ENCODE results near the gene MEF2B. TPM values are rescaled to one million over a fixed set of nuclear protein-coding genes. Genes with fewer than 3 reads are reported as not detected.

The MEF2B gene
- total RNA-seq, 1 donor from 2014 or later = not detected

DNA sequence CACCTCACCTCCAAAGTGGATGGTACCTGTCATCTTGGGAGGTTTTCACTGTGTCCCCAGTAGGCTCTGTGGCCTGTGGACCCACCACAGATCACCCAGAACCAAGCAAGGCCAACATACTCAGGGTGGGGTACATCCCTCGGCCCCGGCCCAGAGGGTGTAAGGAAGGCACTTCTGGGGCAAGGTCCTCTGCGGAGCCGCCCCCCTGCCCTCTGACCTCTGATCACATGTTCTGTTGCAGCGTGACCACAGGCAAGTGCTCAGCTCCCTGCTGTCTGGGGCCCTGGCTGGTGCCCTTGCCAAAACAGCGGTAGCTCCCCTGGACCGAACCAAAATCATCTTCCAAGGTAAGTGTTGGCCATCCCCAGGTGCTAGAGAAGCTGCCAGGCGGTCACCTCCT lies 68.5 kb downstream of the MEF2B start:
- DNase-seq (ENCODE audit: low read depth) = no peak

DNA sequence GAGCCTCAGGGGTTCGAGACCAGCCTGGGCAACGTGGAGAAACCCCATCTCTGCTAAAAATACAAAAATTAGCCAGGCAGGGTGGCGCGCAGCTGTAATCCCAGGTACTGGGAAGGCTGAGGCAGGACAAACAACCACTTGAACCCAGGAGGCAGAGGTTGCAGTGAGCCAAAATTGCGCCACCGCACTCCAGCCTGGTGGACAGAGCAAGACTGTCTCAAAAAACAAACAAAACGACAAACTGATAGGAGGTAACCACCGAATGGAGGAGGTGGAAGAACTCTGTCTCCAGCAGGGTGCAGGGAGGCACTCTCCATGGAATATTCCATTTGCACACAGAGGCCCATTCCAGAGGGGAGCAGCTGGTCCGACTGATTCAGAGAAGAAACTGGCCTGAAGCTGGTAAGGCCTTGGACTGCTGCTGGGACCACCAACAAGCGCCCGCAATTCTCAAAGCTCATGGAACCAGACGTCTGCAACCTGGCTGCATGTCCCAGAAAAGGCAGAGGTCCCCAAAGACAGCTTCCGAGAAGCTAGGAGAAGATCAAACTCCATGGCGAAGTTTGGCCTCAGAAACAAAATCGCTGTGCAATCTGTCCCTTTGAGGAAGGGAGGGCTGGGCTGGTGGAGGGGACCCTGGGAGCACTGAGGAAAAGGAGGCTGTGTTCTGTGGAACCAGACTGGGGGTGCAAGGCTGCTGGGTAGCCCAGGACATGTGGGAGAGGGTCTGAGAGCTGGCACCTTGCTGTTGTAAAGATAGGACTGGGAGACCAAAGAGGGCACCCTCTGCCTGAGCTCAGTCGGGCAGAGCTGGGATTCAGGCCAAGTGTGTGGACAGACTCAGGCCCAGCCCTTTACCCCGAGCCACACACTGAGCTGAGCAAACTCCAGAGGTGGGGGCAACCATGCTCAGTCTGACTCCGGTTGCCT lies 71.1 kb downstream of the MEF2B start:
- DNase-seq (ENCODE audit: low read depth) = peak; percentile 50

DNA sequence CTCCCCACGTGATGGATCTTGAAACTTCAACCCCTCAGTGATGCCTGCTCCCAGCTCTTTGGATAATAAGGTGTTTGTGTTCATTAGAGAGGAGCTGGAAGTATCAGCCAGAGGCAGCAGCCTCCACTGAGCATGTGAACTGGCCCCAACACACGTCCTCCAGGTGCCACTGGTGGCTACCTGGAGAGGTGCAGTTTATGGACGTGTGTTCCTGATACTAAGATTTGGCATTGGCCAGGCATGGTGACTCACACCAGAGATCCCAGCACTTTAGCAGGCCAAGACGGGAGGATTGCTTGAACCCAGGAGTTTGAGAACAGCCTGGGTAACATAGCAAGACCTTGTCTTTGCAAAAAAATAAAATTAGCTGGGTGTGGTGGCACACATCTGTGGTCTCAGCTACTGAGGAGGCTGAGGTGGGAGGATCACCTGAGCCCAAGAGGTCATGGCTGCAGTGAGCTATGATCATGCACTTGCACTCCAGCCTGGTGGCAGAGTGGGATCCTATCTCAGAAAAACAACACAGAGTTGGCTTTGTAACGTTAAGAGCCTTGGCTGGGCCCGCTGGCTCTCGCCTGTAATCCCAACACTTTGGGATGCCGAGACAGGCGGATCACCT lies 71.9 kb downstream of the MEF2B start:
- no peak for DNase-seq (ENCODE audit: low read depth)

DNA sequence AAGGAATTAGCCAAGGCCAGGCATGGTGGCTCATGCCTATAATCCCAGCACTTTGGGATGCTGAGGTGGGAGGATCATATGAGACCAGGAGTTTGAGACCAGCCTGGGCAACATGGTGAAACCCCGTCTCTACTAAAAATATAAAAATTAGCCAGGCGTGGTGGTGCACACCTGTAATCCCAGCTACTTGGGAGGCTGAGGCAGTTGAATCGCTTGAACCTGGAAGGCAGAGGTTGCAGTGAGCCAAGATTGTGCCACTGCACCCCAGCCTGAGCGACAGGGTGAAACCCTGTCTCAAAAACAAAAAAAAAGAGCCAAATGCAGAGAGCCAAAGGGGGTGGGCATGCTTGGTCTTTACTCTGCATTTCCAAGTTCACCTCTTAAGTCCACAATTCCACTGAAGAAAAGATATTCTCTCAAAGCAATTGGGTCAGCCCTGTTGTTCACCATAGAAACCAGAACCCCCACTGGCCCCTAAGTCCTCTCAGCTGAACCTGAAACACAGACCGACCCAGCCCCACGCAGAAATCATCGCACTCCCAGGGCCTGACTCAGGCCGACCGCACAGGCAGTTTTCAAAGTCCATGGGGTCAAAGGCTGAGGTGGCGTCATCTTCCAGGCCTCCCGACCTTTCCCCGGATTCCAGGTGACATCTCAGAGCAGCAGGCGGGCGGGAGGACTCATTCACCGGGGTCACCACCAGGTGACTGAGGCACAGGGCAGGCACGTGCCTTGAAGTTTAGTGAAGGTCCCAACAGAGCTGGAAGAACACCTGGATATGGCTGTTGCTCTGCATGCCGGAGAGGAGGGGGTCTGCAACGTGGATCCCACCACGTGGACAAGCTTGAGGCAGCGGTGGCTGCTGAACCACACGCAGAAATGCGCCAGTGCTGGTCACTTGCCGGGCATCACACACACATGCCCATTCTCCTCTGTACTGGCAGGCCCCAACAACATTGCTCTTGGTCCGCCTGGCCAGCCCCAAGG lies 73.1 kb downstream of the MEF2B start:
- DNase-seq (ENCODE audit: low read depth) = no peak

DNA sequence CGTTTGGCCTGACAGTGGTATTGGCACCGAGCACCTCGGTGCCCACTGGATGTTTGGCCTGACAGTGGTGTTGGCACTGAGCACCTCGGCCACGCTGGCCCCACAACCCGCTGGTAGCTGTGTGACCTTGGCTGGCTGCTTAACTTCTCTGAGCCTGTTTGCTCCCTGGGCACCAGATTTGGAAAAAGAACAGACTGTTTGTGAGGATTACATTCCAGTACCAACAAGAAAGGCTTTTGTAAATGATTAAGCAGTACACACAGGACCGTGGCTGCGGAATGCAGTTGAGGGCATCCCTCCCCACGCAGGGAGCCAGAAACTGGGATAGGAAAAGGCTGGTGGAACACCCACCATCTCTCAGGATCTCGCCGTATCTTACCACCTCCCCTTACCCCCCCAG lies 74.4 kb downstream of the MEF2B start:
- DNase-seq (ENCODE audit: low read depth) = no peak

Other genes starting within 250 kb of the MEF2B start
- gene HOMER3, start 229.0 kb downstream of the MEF2B start, total RNA-seq = 203 and 240 TPM in 2 replicates
- gene SUGP2, start 136.7 kb downstream of the MEF2B start, total RNA-seq = 90.9 and 101 TPM in 2 replicates
- 51.4 and 55.8 TPM in 2 replicates for gene ARMC6, start 136.7 kb downstream of the MEF2B start, total RNA-seq
- 24.6 and 28.1 TPM in 2 replicates for gene SLC25A42, start 106.3 kb downstream of the MEF2B start, total RNA-seq
- gene TMEM161A, start 31.8 kb downstream of the MEF2B start, total RNA-seq = 38.0 and 48.0 TPM in 2 replicates
- 12.7 and 15.4 TPM in 2 replicates for gene BORCS8, start 21.9 kb upstream of the MEF2B start, total RNA-seq
- gene RFXANK, start 22.0 kb upstream of the MEF2B start, total RNA-seq = 46.4 and 55.4 TPM in 2 replicates
- gene NR2C2AP, start 33.2 kb upstream of the MEF2B start, total RNA-seq = 6.9 and 9.7 TPM in 2 replicates
- 0.05 TPM in 1 of 2 replicates, not detected in the other for gene NCAN, start 41.7 kb upstream of the MEF2B start, total RNA-seq
- gene TM6SF2, start 103.0 kb upstream of the MEF2B start, total RNA-seq = 0.13 and 0.21 TPM in 2 replicates
- gene SUGP1, start 150.2 kb upstream of the MEF2B start, total RNA-seq = 32.6 and 36.4 TPM in 2 replicates
- 32.0 and 40.3 TPM in 2 replicates for gene MAU2, start 150.6 kb upstream of the MEF2B start, total RNA-seq
- 49.5 and 65.8 TPM in 2 replicates for gene GATAD2A, start 235.4 kb upstream of the MEF2B start, total RNA-seq

Data from myocyte (in vitro differentiated cells).